Neural cell (in vitro differentiated cells): ENCODE measurements around the gene NIPA2. TPM values are rescaled to one million over a fixed set of nuclear protein-coding genes. Genes with fewer than 3 reads are reported as not detected.

Source experiments
- H2AFZ ChIP-seq: fragments of 200-600, 300-800 bp; sonication (generic), shearing (Covaris generic); 2 replicates; pipeline ENCODE4 v1.6.0; 2014; ENCODE audit warnings: low read depth, mild to moderate bottlenecking, antibody characterized with exemption, low read length, moderate library complexity
- H3F3A ChIP-seq: fragments of 200-600 bp; shearing (Covaris generic); 2 replicates; pipeline ENCODE4 v1.6.1; 2016; ENCODE audit warnings: mild to moderate bottlenecking, moderate library complexity, mixed read lengths, antibody characterized with exemption, low read length; ENCODE audit not compliant: insufficient read depth, poor library complexity, severe bottlenecking
- H3K27ac ChIP-seq: fragments of 200-600, 300-800 bp; sonication (generic), shearing (Covaris generic); 2 replicates; pipeline ENCODE4 v1.5.1; 2014; ENCODE audit warnings: mild to moderate bottlenecking, low read length, moderate library complexity
- H3K27me3 ChIP-seq: fragments of 300-800, 200-600 bp; sonication (generic), shearing (Covaris generic); 2 replicates; pipeline ENCODE4 v1.6.0; 2014; ENCODE audit warnings: mild to moderate bottlenecking, low read depth, low read length, moderate library complexity; ENCODE audit not compliant: insufficient read depth
- H3K36me3 ChIP-seq: fragments of 300-800, 200-600 bp; sonication (generic), shearing (Covaris generic); 2 replicates; pipeline ENCODE4 v1.5.1; 2014; ENCODE audit warnings: mild to moderate bottlenecking, antibody characterized with exemption, low read length, moderate library complexity; ENCODE audit not compliant: insufficient read depth
- H3K4me2 ChIP-seq: fragments of 300-800, 200-600 bp; sonication (generic), shearing (Covaris generic); 2 replicates; pipeline ENCODE4 v1.6.0; 2014; ENCODE audit warnings: mild to moderate bottlenecking, low read length
- H3K4me3 ChIP-seq: fragments of 300-800, 200-600 bp; sonication (generic), shearing (Covaris generic); 2 replicates; pipeline ENCODE4 v1.5.1; 2014; ENCODE audit warnings: mild to moderate bottlenecking, low read length, moderate library complexity
- H3K79me2 ChIP-seq: fragments of 200-600 bp; shearing (Covaris generic); replicated peaks from 2 replicates; pipeline ENCODE4 v1.6.0; 2014; ENCODE audit warnings: mild to moderate bottlenecking, low read length, moderate library complexity; ENCODE audit not compliant: insufficient read depth
- H3K9ac ChIP-seq: fragments of 300-800, 200-600 bp; sonication (generic), shearing (Covaris generic); 2 replicates; pipeline ENCODE4 v1.6.1; 2016; ENCODE audit warnings: mild to moderate bottlenecking, low read length, mixed read lengths
- H3K9me2 ChIP-seq: fragments of 200-600 bp; shearing (Covaris generic); 2 replicates; pipeline ENCODE4 v1.6.1; 2016; ENCODE audit warnings: mild to moderate bottlenecking, low read length, mixed read lengths; ENCODE audit not compliant: insufficient read depth
- H3K9me3 ChIP-seq: fragments of 200-600, 300-800 bp; sonication (generic), shearing (Covaris generic); 2 replicates; pipeline ENCODE4 v1.6.1; 2016; ENCODE audit warnings: mild to moderate bottlenecking, mixed run types, low read length, moderate library complexity, mixed read lengths
- H4K20me1 ChIP-seq: fragments of 200-600 bp; shearing (Covaris generic); 2 replicates; pipeline ENCODE4 v1.6.1; 2016; ENCODE audit warnings: mild to moderate bottlenecking, mixed run types; ENCODE audit not compliant: insufficient read depth
- CTCF ChIP-seq: fragments of 450-650 bp; IDR thresholded peaks from 2 replicates; pipeline ENCODE4 v1.5.1; 2014; ENCODE audit warnings: antibody characterized with exemption, mild to moderate bottlenecking, moderate library complexity; ENCODE audit not compliant: poor library complexity, severe bottlenecking
- EP300 ChIP-seq: fragments of 450-650 bp; conservative IDR thresholded peaks from 2 replicates; pipeline ENCODE4 v1.6.1; 2014; ENCODE audit warnings: antibody characterized with exemption, mild to moderate bottlenecking, moderate library complexity; ENCODE audit not compliant: poor library complexity, severe bottlenecking
- EZH2 ChIP-seq: fragments of 200-600, 300-800 bp; shearing (Covaris generic), sonication (generic); IDR thresholded peaks from 2 replicates; pipeline ENCODE4 v1.6.1; 2014; ENCODE audit warnings: antibody characterized with exemption, low read length, borderline replicate concordance, mild to moderate bottlenecking; ENCODE audit not compliant: insufficient read depth, poor library complexity, severe bottlenecking
- MXI1 ChIP-seq: fragments of 450-650 bp; conservative IDR thresholded peaks from 2 replicates; pipeline ENCODE4 v1.6.1; 2014; ENCODE audit warnings: antibody characterized with exemption, mild to moderate bottlenecking; ENCODE audit not compliant: poor library complexity, severe bottlenecking
- POLR2AphosphoS5 ChIP-seq: IDR thresholded peaks from 2 replicates; pipeline ENCODE4 v1.6.1; 2012
- RAD21 ChIP-seq: fragments of 450-650 bp; conservative IDR thresholded peaks from 2 replicates; pipeline ENCODE4 v1.6.1; 2014; ENCODE audit warnings: antibody characterized with exemption, mild to moderate bottlenecking, moderate library complexity
- REST ChIP-seq: IDR thresholded peaks from 2 replicates; pipeline ENCODE4 v1.6.1; 2012; ENCODE audit warnings: borderline replicate concordance
- SMC3 ChIP-seq: fragments of 450-650 bp; conservative IDR thresholded peaks from 2 replicates; pipeline ENCODE4 v1.6.1; 2014; ENCODE audit warnings: antibody characterized with exemption, mild to moderate bottlenecking, moderate library complexity; ENCODE audit not compliant: poor library complexity
- TAF1 ChIP-seq: IDR thresholded peaks from 2 replicates; pipeline ENCODE4 v1.6.1; 2012; ENCODE audit warnings: low read depth
- polyA plus RNA-seq: library from polyadenylated mRNA; depleted of rRNA; stranded (reverse); fragments of >200 nt; gene quantifications from 2 replicates; pipeline ENCODE4 v1.2.3, GENCODE V29; 2014

The NIPA2 gene
- polyA plus RNA-seq, 1 donor from 2014 or later = 52.6 TPM

GRCh38 chr15:22878103-22878502 is 39.6 kb downstream of the NIPA2 start:
- Histone ChIP-seq H3F3A (no peaks in the 10 kb centered on the region), H4K20me1 (no peaks in the 10 kb centered on the region), H3K27me3 (no peaks in the 10 kb centered on the region), H3K4me3 (no peak overlapping the region), H3K9ac (no peak overlapping the region), H2AFZ (no peak overlapping the region), H3K36me3 (no peaks in the 10 kb centered on the region), H3K4me2 (no peak overlapping the region), H3K9me3 (no peaks in the 10 kb centered on the region), H3K79me2 (no peaks in the 10 kb centered on the region), H3K9me2 (no peaks in the 10 kb centered on the region), H3K27ac (no peak overlapping the region)
- TF ChIP-seq EP300 (no peak), MXI1 (no peak), CTCF (no peak), REST (no peak), TAF1 (no peak), RAD21 (no peak), EZH2 (no peak)

GRCh38 chr15:22880068-22880980 is 41.9 kb downstream of the NIPA2 start:
- Histone ChIP-seq H3K4me2 (no peak overlapping the region), H3K36me3 (no peaks in the 10 kb centered on the region), H3K79me2 (no peaks in the 10 kb centered on the region), H3K9me3 (no peaks in the 10 kb centered on the region), H2AFZ (no peak overlapping the region), H3K27ac (no peak overlapping the region), H3K9me2 (no peaks in the 10 kb centered on the region), H4K20me1 (no peaks in the 10 kb centered on the region), H3K4me3 (no peak overlapping the region), H3K27me3 (no peaks in the 10 kb centered on the region), H3F3A (no peaks in the 10 kb centered on the region), H3K9ac (no peak overlapping the region)
- TF ChIP-seq SMC3 (no peak), EP300 (no peak), POLR2AphosphoS5 (no peak), REST (no peak), EZH2 (no peak), TAF1 (no peak), MXI1 (no peak), RAD21 (no peak), CTCF (no peak)
